Vagina (tissue), 2 donors: Measurements from ENCODE around the gene KERA.

Source experiments
- CTCF ChIP-seq, 3 experiments: fragments of 450-650 bp in 2 of 3; fragments of 200-600 bp in 1 of 3; sonication (generic) in 1 of 3; IDR thresholded peaks; one replicate each; pipeline ENCODE4 v1.5.1; 2017 to 2019; ENCODE audit warnings: antibody characterized with exemption in 3 of 3, mild to moderate bottlenecking in 2 of 3, moderate library complexity in 2 of 3
- POLR2A ChIP-seq, 2 donors: fragments of 450-650 bp; IDR thresholded peaks; one replicate each; pipeline ENCODE4 v1.6.1; 2017; ENCODE audit warnings: antibody characterized with exemption in 2 of 2, mild to moderate bottlenecking in 2 of 2, moderate library complexity in 2 of 2
- POLR2AphosphoS5 ChIP-seq, 2 donors: sonication (generic); formaldehyde crosslinking; IDR thresholded peaks; one replicate each; pipeline ENCODE4 v1.9.0; 2017; ENCODE audit warnings: antibody characterized with exemption in 2 of 2, mild to moderate bottlenecking in 2 of 2, low read depth in 1 of 2; ENCODE audit not compliant: insufficient read depth in 1 of 2

GRCh38 chr12:91044586-91044985 lies 13.2 kb downstream of the KERA start:
- TF ChIP-seq CTCF (IDR thresholded peaks at IDR 0.05): no peak
- TF ChIP-seq POLR2AphosphoS5 (IDR thresholded peaks at IDR 0.05; ENCODE audit: insufficient read depth in 1 of 2, low read depth in 1 of 2): no peak
- TF ChIP-seq POLR2A (IDR thresholded peaks at IDR 0.05): no peak
